Fibroblast of pulmonary artery (primary cell): ENCODE results near the gene LSM3.

ENCODE experiments used
- DNase-seq: peaks from one replicate; pipeline ENCODE4 v3.0.0-alpha.2; 2010; ENCODE audit warnings: low read depth
- H3K4me3 ChIP-seq: replicated peaks from 2 replicates; pipeline ENCODE4 v1.5.1; 2011; ENCODE audit warnings: low read depth, mild to moderate bottlenecking, control low read depth, low read length, moderate library complexity
- CTCF ChIP-seq: IDR thresholded peaks from 2 replicates; pipeline ENCODE4 v1.5.1; 2011; ENCODE audit warnings: mild to moderate bottlenecking, control low read depth, low read length, inconsistent platforms; ENCODE audit errors: missing control alignments

LSM3 gene

GRCh38 chr3:14211621-14212020, 33.0 kb downstream of the LSM3 start:
- no peak for DNase-seq
- H3K4me3 ChIP-seq: no peak overlapping the region
- no peak for TF ChIP-seq CTCF

- no peak for TF ChIP-seq CTCF
- no peak overlapping the region for H3K4me3 ChIP-seq
Measured at GRCh38 chr3:14212032-14212431, 33.4 kb downstream of the LSM3 start.

GRCh38 chr3:14213066-14213774, 34.6 kb downstream of the LSM3 start:
- TF ChIP-seq CTCF: no peak
- H3K4me3 ChIP-seq: no peak overlapping the region
- DNase-seq: no peak

More at GRCh38 chr3:14212032-14212431, 33.4 kb downstream of the LSM3 start:
- no peak for DNase-seq

- no peak for DNase-seq
- no peak for TF ChIP-seq CTCF
- no peak overlapping the region for H3K4me3 ChIP-seq
Measured at GRCh38 chr3:14214764-14215163, 36.1 kb downstream of the LSM3 start.

GRCh38 chr3:14216257-14217048, 37.8 kb downstream of the LSM3 start:
- H3K4me3 ChIP-seq: peak overlapping the region; percentile 49
- peak; percentile 63 for TF ChIP-seq CTCF
- peak; percentile 86 for DNase-seq

GRCh38 chr3:14218355-14218754, 39.7 kb downstream of the LSM3 start:
- DNase-seq: no peak
- H3K4me3 ChIP-seq: no peak overlapping the region
- TF ChIP-seq CTCF: no peak
